Activated T-cell treated with anti-CD3 and anti-CD28 coated beads, Interleukin-2, amount 50 U/mL, for 24 hours (primary cell): ENCODE results near the gene CADM2.

Source experiments
- DNase-seq: peaks from one replicate; pipeline ENCODE4 v3.0.0-alpha.2; 2020
- H3K27ac Mint-ChIP-seq: 2 replicates; pipeline ENCODE4 v1.8.0; 2020; ENCODE audit warnings: mild to moderate bottlenecking, mixed read lengths
- H3K27me3 Mint-ChIP-seq: 2 replicates; pipeline ENCODE4 v1.8.0; 2020; ENCODE audit warnings: mixed read lengths
- H3K36me3 Mint-ChIP-seq: 2 replicates; pipeline ENCODE4 v1.8.0; 2020; ENCODE audit warnings: low read depth, mixed read lengths
- H3K4me1 Mint-ChIP-seq: 2 replicates; pipeline ENCODE4 v1.8.0; 2020; ENCODE audit warnings: low read depth, mixed read lengths
- H3K4me3 Mint-ChIP-seq: 2 replicates; pipeline ENCODE4 v1.8.0; 2020; ENCODE audit warnings: mild to moderate bottlenecking, moderate library complexity, mixed read lengths
- H3K9me3 Mint-ChIP-seq: 2 replicates; pipeline ENCODE4 v1.8.0; 2020; ENCODE audit warnings: mixed read lengths

Gene CADM2

DNA sequence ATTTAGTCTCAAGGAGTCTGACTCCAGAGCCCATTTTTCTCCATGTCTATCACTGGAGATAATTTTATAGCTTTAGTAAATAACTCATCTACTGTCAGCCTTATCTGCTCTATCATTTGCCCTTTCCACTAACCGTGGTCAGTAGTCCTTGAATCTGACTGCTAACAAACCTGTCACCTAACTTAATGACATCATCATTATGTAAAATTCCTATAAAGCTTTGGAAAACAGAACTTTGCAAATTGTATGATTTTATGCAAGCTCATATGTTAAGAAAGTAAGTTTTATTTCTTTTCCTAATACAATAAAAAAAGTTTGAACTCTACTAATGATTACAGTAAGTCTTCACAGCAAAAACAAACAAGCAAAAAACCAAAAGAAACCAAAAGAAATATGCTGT is 293.9 kb downstream of the CADM2 start:
- Mint-ChIP-seq H3K9me3 (peaks cover 11% of the 10 kb centered on the region), H3K27ac (no peak overlapping the region), H3K27me3 (no peaks in the 10 kb centered on the region), H3K4me3 (no peak overlapping the region), H3K36me3 (no peaks in the 10 kb centered on the region), H3K4me1 (no peaks in the 10 kb centered on the region)
- no peak for DNase-seq

DNA sequence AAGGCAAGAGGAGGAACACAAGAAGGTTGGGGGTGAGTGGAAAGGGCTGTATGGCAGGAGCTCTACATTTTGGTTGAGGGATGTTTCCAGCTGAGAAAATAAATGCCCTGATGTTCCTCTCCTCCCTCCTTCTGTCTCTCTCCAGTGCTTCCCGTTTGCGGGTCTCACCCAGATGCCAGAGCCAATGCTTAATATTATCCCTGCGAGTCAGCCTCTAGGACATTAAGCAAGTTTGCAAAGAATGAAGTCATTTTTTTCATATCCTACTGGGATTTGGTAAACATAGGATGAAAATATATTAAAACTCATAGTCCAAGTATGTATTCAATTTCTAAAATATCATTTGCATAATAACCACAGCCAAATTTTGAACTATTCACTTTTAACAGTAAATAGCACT is 295.9 kb downstream of the CADM2 start:
- H3K27ac Mint-ChIP-seq: no peak overlapping the region
- no peaks in the 10 kb centered on the region for H3K27me3 Mint-ChIP-seq
- no peaks in the 10 kb centered on the region for H3K36me3 Mint-ChIP-seq
- H3K9me3 Mint-ChIP-seq: peaks cover 11% of the 10 kb centered on the region
- no peaks in the 10 kb centered on the region for H3K4me1 Mint-ChIP-seq
- H3K4me3 Mint-ChIP-seq: no peak overlapping the region
- DNase-seq: no peak

DNA sequence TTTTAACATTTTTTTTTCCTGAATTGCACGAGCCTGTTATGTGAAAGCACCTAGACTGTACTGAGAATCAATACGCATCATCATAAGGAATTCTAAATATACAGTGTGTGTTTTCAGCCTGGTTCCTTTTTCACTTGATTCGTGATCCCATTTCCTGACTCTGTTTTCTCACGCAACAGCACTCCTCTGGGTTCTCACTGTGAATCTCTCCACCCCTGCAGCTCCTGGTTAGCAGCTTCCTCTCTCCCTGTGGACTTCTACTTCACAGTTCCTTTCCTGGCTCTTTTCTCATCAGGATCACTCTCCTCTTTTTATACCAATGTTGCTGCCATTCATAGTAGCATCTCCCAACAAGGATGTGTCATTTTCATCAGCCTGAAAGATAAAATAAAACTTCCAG is 297.2 kb downstream of the CADM2 start:
- Mint-ChIP-seq H3K9me3 (peaks cover 12% of the 10 kb centered on the region), H3K27ac (no peak overlapping the region), H3K4me1 (no peaks in the 10 kb centered on the region), H3K4me3 (no peak overlapping the region), H3K27me3 (no peaks in the 10 kb centered on the region), H3K36me3 (no peaks in the 10 kb centered on the region)
- DNase-seq: no peak

DNA sequence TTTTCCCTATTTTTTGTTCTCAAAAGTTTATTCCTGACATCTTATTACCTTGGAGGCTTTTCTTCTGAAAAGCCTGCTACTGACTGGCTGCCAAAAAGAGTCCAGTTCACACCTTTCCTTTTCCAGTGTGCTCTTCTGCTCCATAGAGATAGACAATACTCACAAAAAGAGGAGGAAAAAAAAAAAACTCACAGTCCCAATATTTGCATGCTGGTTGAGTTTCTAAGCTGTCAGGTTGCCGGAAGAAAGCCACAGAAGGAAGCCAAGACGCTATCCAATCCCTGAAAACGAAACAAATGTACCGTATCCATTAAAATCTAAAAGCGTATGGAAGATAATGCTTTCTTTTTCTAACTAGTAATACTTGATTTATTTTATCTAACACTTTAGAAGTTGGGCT is 299.5 kb downstream of the CADM2 start:
- Mint-ChIP-seq H3K27ac (no peak overlapping the region), H3K27me3 (no peaks in the 10 kb centered on the region), H3K36me3 (no peaks in the 10 kb centered on the region), H3K4me3 (no peak overlapping the region), H3K4me1 (no peaks in the 10 kb centered on the region), H3K9me3 (peaks cover 5% of the 10 kb centered on the region)
- no peak for DNase-seq

DNA sequence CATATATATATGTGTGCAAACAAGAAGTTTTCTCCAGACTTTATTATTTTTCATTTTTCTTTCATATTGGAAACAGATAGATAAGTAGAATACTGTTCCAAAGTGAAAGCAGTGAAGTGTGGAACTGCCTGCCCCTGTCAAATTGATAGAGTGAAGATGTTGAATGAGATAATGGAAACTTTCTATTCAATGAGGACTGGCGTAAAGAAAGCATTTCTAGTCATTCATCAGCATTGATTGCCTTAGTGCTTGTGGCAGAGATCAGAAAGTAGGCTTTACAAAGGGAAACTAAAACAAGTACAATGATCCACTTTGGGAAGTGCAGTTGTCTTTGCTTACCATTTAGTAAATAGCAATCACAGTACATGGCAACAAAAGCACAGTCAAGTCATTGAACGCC is 300.0 kb downstream of the CADM2 start:
- H3K36me3 Mint-ChIP-seq: no peaks in the 10 kb centered on the region
- no peak for DNase-seq
- H3K4me3 Mint-ChIP-seq: no peak overlapping the region
- H3K27me3 Mint-ChIP-seq: no peaks in the 10 kb centered on the region
- no peaks in the 10 kb centered on the region for H3K4me1 Mint-ChIP-seq
- peaks cover 5% of the 10 kb centered on the region for H3K9me3 Mint-ChIP-seq
- H3K27ac Mint-ChIP-seq: no peak overlapping the region

DNA sequence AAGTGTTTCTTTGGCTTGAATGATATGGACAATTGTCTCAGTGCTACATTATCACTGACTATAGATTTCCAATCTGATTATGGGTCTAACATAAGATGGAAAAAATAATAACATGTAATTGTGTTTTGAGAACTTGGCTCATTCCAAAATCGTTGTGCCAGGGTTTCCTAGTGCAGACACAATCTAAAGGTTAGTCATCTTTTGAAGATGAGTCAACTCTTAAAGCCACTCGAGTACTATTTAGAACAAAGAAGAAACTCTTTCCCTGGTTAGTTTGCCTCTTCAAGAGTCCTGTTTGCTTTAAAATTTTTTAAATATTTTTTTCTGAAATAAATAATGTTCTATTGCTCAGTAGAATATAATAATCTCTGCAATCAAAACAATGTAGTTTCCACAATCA is 301.0 kb downstream of the CADM2 start:
- H3K4me3 Mint-ChIP-seq: no peak overlapping the region
- H3K27me3 Mint-ChIP-seq: no peaks in the 10 kb centered on the region
- H3K36me3 Mint-ChIP-seq: no peaks in the 10 kb centered on the region
- H3K9me3 Mint-ChIP-seq: peaks cover 5% of the 10 kb centered on the region
- DNase-seq: no peak
- no peak overlapping the region for H3K27ac Mint-ChIP-seq
- no peaks in the 10 kb centered on the region for H3K4me1 Mint-ChIP-seq

DNA sequence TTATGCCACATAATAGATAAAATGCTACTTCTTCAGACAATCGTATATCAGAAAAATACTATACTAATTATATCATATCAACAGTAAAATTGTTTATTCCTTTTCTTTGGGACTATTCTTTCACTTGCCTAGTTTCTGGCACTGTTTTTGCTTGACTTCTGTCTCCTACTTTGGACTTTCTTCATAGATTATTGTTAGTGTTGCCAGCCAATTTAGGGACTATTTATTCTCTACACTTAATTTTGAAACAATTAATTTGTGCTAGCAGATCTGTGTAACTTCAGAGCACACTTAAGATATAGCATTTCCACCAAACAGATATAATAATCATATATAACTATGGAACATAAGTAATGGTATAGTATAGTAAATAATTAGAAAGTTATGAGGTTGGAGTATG is 305.6 kb downstream of the CADM2 start:
- no peak for DNase-seq
- no peaks in the 10 kb centered on the region for H3K4me1 Mint-ChIP-seq
- H3K27me3 Mint-ChIP-seq: no peaks in the 10 kb centered on the region
- H3K27ac Mint-ChIP-seq: no peak overlapping the region
- no peaks in the 10 kb centered on the region for H3K36me3 Mint-ChIP-seq
- H3K9me3 Mint-ChIP-seq: peaks cover 1% of the 10 kb centered on the region
- H3K4me3 Mint-ChIP-seq: no peak overlapping the region

DNA sequence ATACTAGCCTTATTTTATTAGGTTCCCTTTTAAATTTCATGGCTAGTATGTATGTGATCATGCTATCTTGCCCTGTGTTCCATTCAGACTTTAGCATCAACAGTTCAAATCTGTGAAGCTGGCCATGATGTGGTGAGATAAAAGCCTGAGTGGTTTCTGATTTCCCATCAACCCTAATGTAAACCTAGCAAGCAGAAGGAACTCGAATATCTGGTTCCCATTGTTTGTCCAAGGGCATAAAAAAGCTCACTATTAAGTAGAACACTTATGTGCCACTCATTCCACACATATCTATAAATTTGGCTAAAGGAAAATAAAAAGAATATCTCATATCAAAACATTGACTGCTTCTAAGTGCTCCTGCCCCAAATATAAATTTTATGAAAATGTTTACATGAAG is 311.7 kb downstream of the CADM2 start:
- Mint-ChIP-seq H3K4me3 (no peak overlapping the region), H3K9me3 (peaks cover 5% of the 10 kb centered on the region)

DNA sequence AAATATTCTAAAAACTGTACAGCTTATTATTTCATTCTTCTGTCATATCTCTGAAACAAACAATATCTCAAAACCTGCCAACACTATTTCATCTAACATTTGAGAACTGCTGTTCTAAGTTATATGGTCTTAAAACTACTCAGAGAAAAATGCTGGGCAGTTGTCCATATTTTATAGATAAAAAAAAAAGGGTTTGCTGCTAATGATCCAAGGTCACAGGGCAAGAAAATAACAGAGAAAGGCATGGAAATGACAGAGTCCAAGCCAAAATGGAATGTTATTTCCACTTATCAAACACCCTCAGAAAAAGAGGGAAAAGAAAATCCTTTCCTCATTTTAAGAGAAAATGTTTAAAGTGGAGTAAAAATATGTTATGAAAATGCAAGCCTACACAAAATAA is 313.1 kb downstream of the CADM2 start:
- no peak overlapping the region for H3K4me3 Mint-ChIP-seq
- no peak for DNase-seq
- H3K27ac Mint-ChIP-seq: no peak overlapping the region
- peaks cover 5% of the 10 kb centered on the region for H3K9me3 Mint-ChIP-seq
- H3K4me1 Mint-ChIP-seq: no peaks in the 10 kb centered on the region
- H3K36me3 Mint-ChIP-seq: no peaks in the 10 kb centered on the region
- H3K27me3 Mint-ChIP-seq: no peaks in the 10 kb centered on the region

More for the DNA sequence above, 311.7 kb downstream of the CADM2 start:
- Mint-ChIP-seq H3K27me3 (no peaks in the 10 kb centered on the region), H3K27ac (no peak overlapping the region), H3K36me3 (no peaks in the 10 kb centered on the region), H3K4me1 (no peaks in the 10 kb centered on the region)
- DNase-seq: no peak

DNA sequence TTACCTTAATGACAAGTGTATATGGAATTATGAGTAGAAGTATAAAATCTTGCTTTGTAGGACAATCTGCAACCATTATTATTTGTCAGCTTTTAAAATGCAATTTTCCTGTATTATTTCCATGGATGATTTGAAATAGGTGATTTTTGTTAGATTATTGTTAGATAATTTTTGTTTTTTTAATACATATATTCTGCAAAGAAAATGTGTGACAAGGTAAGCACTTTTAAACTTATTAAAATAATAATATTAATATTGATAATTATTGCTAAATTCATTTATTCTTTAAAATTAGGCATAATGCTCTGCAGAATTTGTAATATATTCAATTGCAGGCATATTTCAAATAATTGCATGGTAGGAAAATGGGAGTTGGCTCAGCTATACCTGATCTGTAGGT is 329.5 kb downstream of the CADM2 start:
- DNase-seq: no peak
- Mint-ChIP-seq H3K27ac (no peak overlapping the region), H3K4me1 (no peaks in the 10 kb centered on the region), H3K9me3 (peaks cover 9% of the 10 kb centered on the region), H3K27me3 (no peaks in the 10 kb centered on the region), H3K36me3 (no peaks in the 10 kb centered on the region), H3K4me3 (no peak overlapping the region)

DNA sequence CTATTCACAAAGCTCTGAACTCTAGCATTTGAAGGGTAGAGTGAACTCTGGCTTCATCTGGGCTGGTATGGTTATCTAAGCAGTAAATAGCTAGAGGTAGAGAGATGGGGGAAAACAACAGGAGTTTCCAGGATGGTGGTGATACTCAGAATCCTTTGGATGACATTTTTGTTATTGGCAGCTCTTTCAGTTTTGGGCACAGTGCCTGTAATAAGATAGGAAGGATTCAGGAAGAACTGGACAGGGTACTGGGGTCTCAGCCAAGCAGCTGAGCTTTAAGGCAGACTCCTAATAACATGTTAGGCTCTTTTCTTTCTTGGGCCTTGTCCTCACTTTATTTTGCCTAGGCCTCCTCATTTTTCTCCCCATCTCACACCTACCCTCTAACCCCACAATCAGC is 338.5 kb downstream of the CADM2 start:
- no peak overlapping the region for H3K27ac Mint-ChIP-seq
- H3K36me3 Mint-ChIP-seq: no peaks in the 10 kb centered on the region
- no peak for DNase-seq
- H3K9me3 Mint-ChIP-seq: peaks cover 3% of the 10 kb centered on the region
- H3K4me3 Mint-ChIP-seq: no peak overlapping the region
- no peaks in the 10 kb centered on the region for H3K27me3 Mint-ChIP-seq
- no peaks in the 10 kb centered on the region for H3K4me1 Mint-ChIP-seq

DNA sequence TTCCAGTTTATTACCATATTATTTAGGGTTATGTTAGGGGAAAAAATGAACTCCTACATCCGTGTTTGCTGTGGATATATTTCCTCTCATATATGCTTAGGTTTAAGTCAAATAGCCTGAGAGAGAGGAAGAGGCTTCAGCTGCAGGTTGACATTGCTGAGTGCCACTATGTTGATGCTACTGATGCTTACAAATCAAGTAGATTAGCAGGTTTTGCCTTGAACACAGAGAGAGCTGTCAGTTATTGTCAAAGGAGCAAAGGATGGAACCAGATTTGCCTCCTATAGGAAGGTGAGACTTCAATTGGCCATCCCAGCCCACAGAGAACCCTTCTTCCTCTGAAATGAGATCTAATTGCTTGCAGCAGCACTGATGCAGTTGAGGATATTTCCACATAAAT is 339.2 kb downstream of the CADM2 start:
- no peaks in the 10 kb centered on the region for H3K4me1 Mint-ChIP-seq
- H3K27me3 Mint-ChIP-seq: no peaks in the 10 kb centered on the region
- DNase-seq: no peak
- H3K36me3 Mint-ChIP-seq: no peaks in the 10 kb centered on the region
- H3K27ac Mint-ChIP-seq: no peak overlapping the region
- H3K9me3 Mint-ChIP-seq: peaks cover 3% of the 10 kb centered on the region
- H3K4me3 Mint-ChIP-seq: no peak overlapping the region

DNA sequence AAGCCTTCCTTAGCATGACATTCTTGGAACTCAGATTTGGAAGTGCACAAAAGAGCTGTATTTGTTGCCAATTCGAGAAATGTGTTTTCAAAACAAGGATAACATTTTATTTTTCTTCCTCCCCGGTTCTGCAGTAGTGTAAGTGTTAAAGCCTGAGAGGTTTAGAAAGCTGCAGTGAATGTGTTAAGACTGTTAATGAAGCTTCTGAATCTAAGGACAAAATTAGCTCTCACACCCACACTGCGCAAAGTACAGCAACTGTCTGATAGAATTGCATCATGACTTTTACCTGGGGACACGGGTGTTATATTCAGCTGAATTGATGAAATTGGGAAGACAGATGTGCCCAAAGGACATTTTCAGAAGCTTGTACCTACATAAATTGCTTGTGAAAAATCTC is 344.4 kb downstream of the CADM2 start:
- no peaks in the 10 kb centered on the region for H3K27me3 Mint-ChIP-seq
- H3K9me3 Mint-ChIP-seq: peaks cover 3% of the 10 kb centered on the region
- no peak overlapping the region for H3K4me3 Mint-ChIP-seq
- DNase-seq: no peak
- no peaks in the 10 kb centered on the region for H3K4me1 Mint-ChIP-seq
- no peak overlapping the region for H3K27ac Mint-ChIP-seq
- H3K36me3 Mint-ChIP-seq: no peaks in the 10 kb centered on the region

DNA sequence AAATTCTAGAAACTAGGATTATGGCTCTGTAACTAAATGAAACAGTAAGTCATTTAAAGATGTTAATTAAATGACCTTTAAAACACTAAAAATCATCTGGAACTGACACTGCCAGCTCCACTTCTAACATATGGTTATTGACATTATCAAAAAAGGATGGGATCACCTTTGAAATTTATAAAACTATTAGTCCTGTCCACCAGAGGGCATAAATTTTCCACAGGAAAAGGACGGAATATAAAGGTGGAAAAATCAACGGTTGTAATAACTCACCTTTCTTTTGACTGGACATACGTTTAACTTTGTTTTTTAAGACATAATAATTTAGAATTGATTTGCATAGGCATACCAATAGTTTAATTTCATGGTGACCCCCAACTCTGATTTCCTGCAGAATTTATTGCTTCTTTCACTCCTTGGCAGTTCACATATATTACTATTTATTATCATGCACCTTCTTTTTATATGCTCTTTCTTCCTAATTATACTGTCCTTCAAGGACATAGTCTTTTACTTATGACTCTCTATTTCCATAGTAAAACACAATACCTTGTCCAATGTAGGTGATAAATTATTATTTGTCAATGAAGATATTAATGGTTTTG is 345.7 kb downstream of the CADM2 start:
- H3K27me3 Mint-ChIP-seq: no peaks in the 10 kb centered on the region
- no peaks in the 10 kb centered on the region for H3K4me1 Mint-ChIP-seq
- no peaks in the 10 kb centered on the region for H3K36me3 Mint-ChIP-seq
- no peak overlapping the region for H3K27ac Mint-ChIP-seq
- H3K4me3 Mint-ChIP-seq: no peak overlapping the region
- DNase-seq: no peak
- peaks cover 3% of the 10 kb centered on the region for H3K9me3 Mint-ChIP-seq

DNA sequence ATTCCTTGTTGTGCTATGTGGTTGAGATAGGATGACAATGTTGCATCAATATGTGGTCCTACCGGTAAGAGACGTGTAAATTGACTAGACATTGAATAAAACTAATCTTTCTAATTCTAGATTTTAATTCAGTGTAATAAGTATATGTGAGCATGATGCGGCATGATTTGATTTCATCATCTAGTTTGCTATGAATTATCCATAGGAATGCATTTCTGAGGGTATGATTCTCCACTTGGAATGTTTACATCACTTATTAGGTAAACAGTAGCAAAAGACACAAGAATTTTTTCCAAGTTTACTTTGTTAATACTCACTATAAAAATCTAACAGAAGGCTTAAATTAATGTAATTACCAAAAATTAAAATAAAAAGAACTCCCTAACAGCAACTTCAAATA is 353.5 kb downstream of the CADM2 start:
- Mint-ChIP-seq H3K27me3 (no peaks in the 10 kb centered on the region), H3K36me3 (no peaks in the 10 kb centered on the region), H3K4me1 (no peaks in the 10 kb centered on the region), H3K27ac (no peak overlapping the region), H3K4me3 (no peak overlapping the region), H3K9me3 (peaks cover 3% of the 10 kb centered on the region)
- no peak for DNase-seq

DNA sequence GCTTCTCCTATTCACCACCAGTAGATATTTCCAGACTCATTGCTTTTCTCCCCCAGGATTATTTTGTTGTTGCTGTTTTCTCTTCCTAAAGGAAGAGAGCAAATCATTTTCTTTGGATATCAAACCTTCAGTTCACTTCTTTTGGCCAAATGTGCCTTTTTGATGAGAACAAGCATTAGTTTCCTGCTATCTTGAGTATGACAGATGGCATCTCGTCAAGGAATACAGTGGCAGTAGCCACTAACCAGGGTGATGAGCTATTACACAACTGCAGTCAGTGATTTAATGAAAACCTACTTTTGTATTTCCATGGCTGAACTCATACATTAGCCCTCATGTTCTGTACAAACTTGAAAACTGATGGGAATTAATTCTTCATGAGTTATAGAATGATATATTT is 354.6 kb downstream of the CADM2 start:
- no peak overlapping the region for H3K4me3 Mint-ChIP-seq
- no peaks in the 10 kb centered on the region for H3K27me3 Mint-ChIP-seq
- H3K27ac Mint-ChIP-seq: no peak overlapping the region
- H3K36me3 Mint-ChIP-seq: no peaks in the 10 kb centered on the region
- H3K9me3 Mint-ChIP-seq: peaks cover 3% of the 10 kb centered on the region
- no peak for DNase-seq
- no peaks in the 10 kb centered on the region for H3K4me1 Mint-ChIP-seq
